HCT116 (cell line): Measurements from ENCODE around the gene NET1. TPM values are rescaled to one million over a fixed set of nuclear protein-coding genes. Genes with fewer than 3 reads are reported as not detected.

Experiments
- ATAC-seq: fragments of 200-7000 bp; cut with Tn5 transposase; 2 replicates; pipeline ENCODE4 v1.9.1; 2020; ENCODE audit warnings: mild to moderate bottlenecking, moderate library complexity
- BruUV-seq: library from RNA; stranded (reverse); fragments of 400-500 nt; replicated peaks from 2 replicates; lab custom pipeline; 2021; lab: Mats Ljungman, UMichigan
- CTCF ChIA-PET: fragments of 300-600 bp; sonication (Branson Sonifier 250); formaldehyde crosslinking; loops from one replicate; lab custom pipeline; 2021; ENCODE audit warnings: antibody characterized with exemption; lab: Charles Lee
- POLR2A ChIA-PET: fragments of 300-600, 350-600 bp; sonication (Branson Sonifier 250); formaldehyde crosslinking; loops from one replicate; lab custom pipeline; 2021; ENCODE audit warnings: antibody characterized with exemption; lab: Charles Lee
- RAD21 ChIA-PET, 2 experiments: fragments of 300-600 bp; sonication (Branson Sonifier 250); formaldehyde crosslinking; loops; one replicate each; lab custom pipeline; 2023; ENCODE audit warnings: low total read pairs in 2 of 2; ENCODE audit not compliant: uncharacterized antibody in 2 of 2, unreplicated experiment in 2 of 2, low non-redundant PET in 1 of 2; lab: Charles Lee
- DNase-seq: peaks from one replicate; pipeline ENCODE4 v3.0.0-alpha.2; 2010; ENCODE audit warnings: low read depth, low spot score
- H2AFZ ChIP-seq: fragments of 200-600 bp; shearing (Covaris generic), sonication (generic); 2 replicates; pipeline ENCODE4 v1.6.1; 2017; ENCODE audit warnings: low read depth, mixed run types, mixed read lengths, antibody characterized with exemption, low read length; ENCODE audit not compliant: poor library complexity, severe bottlenecking
- H3K27ac ChIP-seq: 2 replicates; pipeline ENCODE4 v1.5.1; 2012; ENCODE audit warnings: low read depth, low read length
- H3K27me3 ChIP-seq: fragments of 200-600 bp; sonication (generic); 2 replicates; pipeline ENCODE4 v1.6.1; 2016; ENCODE audit warnings: mixed run types, low read length, mixed read lengths; ENCODE audit not compliant: insufficient read depth
- H3K36me3 ChIP-seq, 2 experiments: fragments of 200-500 bp in 1 of 2; fragments of 200-600 bp in 1 of 2; sonication (Bioruptor generic) in 1 of 2; sonication (generic) in 1 of 2; 2 replicates each; pipeline versions ENCODE4 v1.5.1 to v1.6.1; 2014 to 2016; ENCODE audit warnings: low read length in 2 of 2, inconsistent platforms in 1 of 2, mixed read lengths in 1 of 2, mixed run types in 1 of 2; ENCODE audit not compliant: insufficient read depth in 2 of 2, control insufficient read depth in 1 of 2
- H3K4me1 ChIP-seq, 2 experiments: fragments of 200-600 bp in 1 of 2; sonication (generic) in 1 of 2; 2 replicates each; pipeline versions ENCODE4 v1.5.1 to v1.6.1; 2012 to 2017; ENCODE audit warnings: low read length in 2 of 2, inconsistent platforms in 1 of 2, mild to moderate bottlenecking in 1 of 2, mixed read lengths in 1 of 2, mixed run types in 1 of 2, moderate library complexity in 1 of 2; ENCODE audit not compliant: insufficient read depth in 2 of 2, control insufficient read depth in 1 of 2
- H3K4me2 ChIP-seq: fragments of 200-600 bp; sonication (generic); 2 replicates; pipeline ENCODE4 v1.6.1; 2017; ENCODE audit warnings: mixed run types, low read length, mixed read lengths
- H3K4me3 ChIP-seq, 2 experiments: fragments of 200-600 bp in 1 of 2; sonication (generic) in 1 of 2; replicated peaks in 1 of 2; 2 replicates each; pipeline ENCODE4 v1.5.1; 2011 to 2016; ENCODE audit warnings: low read length in 2 of 2, control low read depth in 1 of 2, low read depth in 1 of 2, mild to moderate bottlenecking in 1 of 2, mixed read lengths in 1 of 2, mixed run types in 1 of 2
- H3K79me2 ChIP-seq: fragments of 200-600 bp; sonication (generic); 2 replicates; pipeline ENCODE4 v1.6.1; 2017; ENCODE audit warnings: mild to moderate bottlenecking, mixed run types, low read length, moderate library complexity, mixed read lengths; ENCODE audit not compliant: insufficient read depth
- H3K9ac ChIP-seq: fragments of 200-600 bp; sonication (generic); 2 replicates; pipeline ENCODE4 v1.6.1; 2016; ENCODE audit warnings: low read length, mixed read lengths
- H3K9me2 ChIP-seq: fragments of 200-600 bp; sonication (generic), shearing (Covaris generic); 2 replicates; pipeline ENCODE4 v1.6.1; 2017; ENCODE audit warnings: mixed run types, mild to moderate bottlenecking, moderate library complexity; ENCODE audit not compliant: insufficient read depth
- H3K9me3 ChIP-seq, 2 experiments: fragments of 200-500 bp in 1 of 2; fragments of 200-600 bp in 1 of 2; sonication (Bioruptor generic) in 1 of 2; sonication (generic) in 1 of 2; 2 replicates each; pipeline ENCODE4 v1.6.1; 2014 to 2017; ENCODE audit warnings: low read length in 2 of 2, mixed read lengths in 2 of 2, inconsistent platforms in 1 of 2, low read depth in 1 of 2, mild to moderate bottlenecking in 1 of 2, mixed run types in 1 of 2, moderate library complexity in 1 of 2; ENCODE audit not compliant: control insufficient read depth in 1 of 2, insufficient read depth in 1 of 2
- H4K20me1 ChIP-seq: fragments of 200-600 bp; sonication (generic), shearing (Covaris generic); 2 replicates; pipeline ENCODE4 v1.6.1; 2017; ENCODE audit warnings: mixed run types, mild to moderate bottlenecking, moderate library complexity; ENCODE audit not compliant: insufficient read depth
- CBX3 ChIP-seq: IDR thresholded peaks from 2 replicates; pipeline ENCODE4 v1.6.1; 2012; ENCODE audit warnings: low read depth
- CTCF ChIP-seq, 3 experiments: fragments of 200-600 bp in 1 of 3; sonication (generic) in 1 of 3; IDR thresholded peaks in 2 of 3; conservative IDR thresholded peaks in 1 of 3; 2 replicates each; pipeline ENCODE4 v1.5.1; 2012 to 2017; ENCODE audit warnings: low read depth in 2 of 3, low read length in 2 of 3, antibody characterized with exemption in 1 of 3, borderline replicate concordance in 1 of 3, control low read depth in 1 of 3, mild to moderate bottlenecking in 1 of 3, mixed read lengths in 1 of 3, mixed run types in 1 of 3, moderate library complexity in 1 of 3; ENCODE audit not compliant: insufficient read depth in 1 of 3
- ELF1 ChIP-seq: IDR thresholded peaks from 2 replicates; pipeline ENCODE4 v1.6.1; 2012; ENCODE audit warnings: low read depth, borderline replicate concordance
- EZH2 ChIP-seq: fragments of 200-600 bp; sonication (generic); IDR thresholded peaks from 2 replicates; pipeline ENCODE4 v1.6.1; 2017; ENCODE audit warnings: antibody characterized with exemption, mixed run types
- FOSL1 ChIP-seq: IDR thresholded peaks from 2 replicates; pipeline ENCODE4 v1.6.1; 2012; ENCODE audit warnings: low read depth
- SRF ChIP-seq: IDR thresholded peaks from 2 replicates; pipeline ENCODE4 v1.6.1; 2012; ENCODE audit warnings: low read depth
- TCF7L2 ChIP-seq: IDR thresholded peaks from 2 replicates; pipeline ENCODE4 v1.7.0; 2011; ENCODE audit warnings: borderline replicate concordance, inconsistent platforms; ENCODE audit not compliant: insufficient read depth, insufficient read length; ENCODE audit errors: extremely low read depth
- YY1 ChIP-seq: IDR thresholded peaks from 2 replicates; pipeline ENCODE4 v1.6.1; 2011; ENCODE audit warnings: low read length, low read depth, moderate library complexity, mild to moderate bottlenecking; ENCODE audit not compliant: insufficient replicate concordance; ENCODE audit errors: extremely low read depth
- intact Hi-C: fragments of 100-400 bp; cut with micrococcal nuclease; formaldehyde crosslinking; loops from 2 replicates; pipeline ENCODE4 v1.10.0; 2022
- total RNA-seq: library from RNA; stranded (reverse); gene quantifications from one replicate; pipeline ENCODE4 v1.2.1, GENCODE V29; 2021; ENCODE audit not compliant: unreplicated experiment

Gene NET1
- total RNA-seq, 1 experiment from 2014 or later: 51.2 TPM

GRCh38 chr10:5467207-5467535 is 54.8 kb downstream of the NET1 start:
- Histone ChIP-seq H3K9me2 (no peaks in the 10 kb centered on the region), H3K4me2 (no peak overlapping the region), H3K9me3 (no peaks in the 10 kb centered on the region), H3K79me2 (no peaks in the 10 kb centered on the region), H3K27ac (no peak overlapping the region), H3K27me3 (no peaks in the 10 kb centered on the region), H2AFZ (no peak overlapping the region), H4K20me1 (no peaks in the 10 kb centered on the region), H3K9ac (no peak overlapping the region), H3K4me1 (no peaks in the 10 kb centered on the region), H3K36me3 (no peaks in the 10 kb centered on the region), H3K4me3 (no peak overlapping the region)
- BruUV-seq: no TSS peak
- TF ChIP-seq TCF7L2 (no peak), CTCF (IDR thresholded peaks at IDR 0.05 in 2 of 3, conservative IDR thresholded peaks at IDR 0.05 in 1 of 3; ENCODE audit: borderline replicate concordance in 1 of 3, insufficient read depth in 1 of 3, low read depth in 2 of 3, low read length in 2 of 3) (no peak), SRF (no peak)
- no peak for ATAC-seq
- no peak for DNase-seq
- CTCF ChIA-PET: no interaction called here
- POLR2A ChIA-PET: interaction anchor here (1.3 kb wide), 1 partner anchor 82 kb away, joined by 3 read pairs; no protein-coding TSS in a partner anchor
- intact Hi-C loops: no loop called here
- RAD21 ChIA-PET: no interaction called here

- Histone ChIP-seq H4K20me1 (no peaks in the 10 kb centered on the region), H3K4me3 (no peak overlapping the region), H2AFZ (no peak overlapping the region), H3K9me2 (no peaks in the 10 kb centered on the region), H3K36me3 (no peaks in the 10 kb centered on the region), H3K4me1 (no peaks in the 10 kb centered on the region), H3K9me3 (no peaks in the 10 kb centered on the region), H3K79me2 (no peaks in the 10 kb centered on the region), H3K4me2 (no peak overlapping the region), H3K27ac (no peak overlapping the region), H3K27me3 (no peaks in the 10 kb centered on the region), H3K9ac (no peak overlapping the region)
- TF ChIP-seq FOSL1 (no peak), ELF1 (no peak), CBX3 (no peak), YY1 (no peak), EZH2 (no peak)
- DNase-seq (no peak), ATAC-seq (no peak)
- no TSS peak for BruUV-seq
- ChIA-PET POLR2A (interaction anchor here (1.3 kb wide), 1 partner anchor 81 kb away, joined by 3 read pairs; no protein-coding TSS in a partner anchor), RAD21 (no interaction called here), CTCF (no interaction called here)
- intact Hi-C loops: no loop called here
Measured at GRCh38 chr10:5467634-5468255, 55.4 kb downstream of the NET1 start.
